HepG2 (cell line): Measurements from ENCODE around the gene GLRA1. TPM values are rescaled to one million over a fixed set of nuclear protein-coding genes. Genes with fewer than 3 reads are reported as not detected.

Experiments
- CREBL2 ChIP-seq: sonication (generic); formaldehyde crosslinking; IDR thresholded peaks from 2 replicates; pipeline ENCODE4 v1.8.1; 2023; ENCODE audit warnings: missing genetic modification reagents, mild to moderate bottlenecking, borderline replicate concordance
- CREM ChIP-seq, 2 experiments: sonication (generic) in 1 of 2; formaldehyde crosslinking in 1 of 2; IDR thresholded peaks; 2 replicates each; pipeline versions ENCODE4 v1.4.0 to v1.6.1; 2016 to 2020; ENCODE audit warnings: antibody characterized with exemption in 1 of 2, mild to moderate bottlenecking in 1 of 2, missing genetic modification reagents in 1 of 2
- DPF2 ChIP-seq: sonication (generic); formaldehyde crosslinking; IDR thresholded peaks from 2 replicates; pipeline ENCODE4 v1.4.0; 2020; ENCODE audit warnings: mild to moderate bottlenecking, low read depth, missing genetic modification reagents, borderline replicate concordance
- KLF6 ChIP-seq: IDR thresholded peaks from 2 replicates; pipeline ENCODE4 v1.8.0; 2016; ENCODE audit warnings: missing biosample characterization, missing genetic modification reagents
- NR1H2 ChIP-seq: sonication (generic); formaldehyde crosslinking; IDR thresholded peaks from 2 replicates; pipeline ENCODE4 v1.8.1; 2022; ENCODE audit warnings: low read depth, missing genetic modification reagents, borderline replicate concordance
- NR2F2 ChIP-seq: IDR thresholded peaks from 2 replicates; pipeline ENCODE4 v1.6.1; 2012; ENCODE audit warnings: low read depth, inconsistent platforms, borderline replicate concordance
- TFE3 ChIP-seq: IDR thresholded peaks from 2 replicates; pipeline ENCODE4 v1.6.1; 2016
- WIZ ChIP-seq: sonication (generic); formaldehyde crosslinking; IDR thresholded peaks from 2 replicates; pipeline ENCODE4 v1.5.1; 2020; ENCODE audit warnings: mild to moderate bottlenecking, missing genetic modification reagents
- YY1 ChIP-seq: IDR thresholded peaks from 2 replicates; pipeline ENCODE4 v1.6.1; 2011; ENCODE audit warnings: low read length, low read depth, moderate library complexity, mild to moderate bottlenecking; ENCODE audit not compliant: insufficient read depth, insufficient replicate concordance
- ZMAT3 ChIP-seq: sonication (generic); formaldehyde crosslinking; conservative IDR thresholded peaks from 2 replicates; pipeline ENCODE4 v1.7.0; 2021; ENCODE audit warnings: missing genetic modification reagents
- ZMYM3 ChIP-seq: sonication (generic); formaldehyde crosslinking; IDR thresholded peaks from 2 replicates; pipeline ENCODE4 v1.5.1; 2020; ENCODE audit warnings: mild to moderate bottlenecking, missing genetic modification reagents
- ZSCAN9 ChIP-seq: IDR thresholded peaks from 2 replicates; pipeline ENCODE4 v1.6.1; 2016; ENCODE audit warnings: borderline replicate concordance
- polyA plus RNA-seq, 8 experiments: library from polyadenylated mRNA; depleted of rRNA in 3 of 8; stranded (reverse) in 7 of 8; unstranded in 1 of 8; fragments of >200 nt; fragmentation: Illumina TruSeq in 4 of 8; extraction: Trizol in 4 of 8; gene quantifications; 2 replicates each; pipeline versions ENCODE4 v1.2.1 to v1.2.3, GENCODE V29; 2011 to 2016; ENCODE audit warnings: low read depth in 4 of 8, missing spikeins in 1 of 8, mixed read lengths in 1 of 8; ENCODE audit not compliant: insufficient read depth in 1 of 8
- total RNA-seq, 5 experiments: library from RNA; depleted of rRNA; stranded (reverse); fragments of >200 nt; fragmentation: Illumina TruSeq; extraction: Trizol; gene quantifications; 2 replicates each; pipeline ENCODE4 v1.2.3, GENCODE V29; 2016; ENCODE audit warnings: low read depth in 1 of 5
- TF ChIP-seq, protein P1 (sequence below): IDR thresholded peaks from 2 replicates; pipeline ENCODE4 v1.6.1; 2012; ENCODE audit warnings: low read length, improper control_type of control experiment
- TF ChIP-seq, protein P2 (sequence below): sonication (generic); formaldehyde crosslinking; IDR thresholded peaks from 2 replicates; pipeline ENCODE4 v1.5.1; 2020; ENCODE audit warnings: missing genetic modification reagents, mild to moderate bottlenecking, borderline replicate concordance
- TF ChIP-seq, protein P3 (sequence below): sonication (generic); formaldehyde crosslinking; IDR thresholded peaks from 2 replicates; pipeline ENCODE4 v1.4.0; 2020; ENCODE audit warnings: missing genetic modification reagents, borderline replicate concordance

Gene GLRA1
- total and polyA plus RNA-seq, 2 of the 13 experiments (the other 11 are each of a cell fraction or from before 2014, with no cell fraction given): not detected

DNA sequence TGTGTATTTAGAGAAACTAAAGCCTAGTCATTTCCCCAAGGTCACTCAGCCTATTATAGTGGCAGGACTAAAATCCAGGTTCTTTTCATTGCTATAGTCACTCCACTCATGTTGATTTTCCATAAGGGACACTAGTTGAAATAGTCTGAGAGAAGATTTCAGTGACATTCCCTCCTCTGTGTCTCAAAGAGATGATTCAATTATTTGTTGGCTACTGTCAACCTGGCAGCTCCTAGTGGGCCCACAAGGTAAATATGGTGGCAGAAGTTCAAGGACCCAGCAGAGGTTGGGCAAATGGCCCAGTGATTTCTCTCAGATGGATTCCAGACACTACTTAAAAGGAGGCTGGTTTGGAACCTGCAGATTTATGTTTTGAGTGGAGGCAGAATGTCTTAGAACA lies 104.8 kb downstream of the GLRA1 start (continued):
- TF ChIP-seq, protein P1, sequence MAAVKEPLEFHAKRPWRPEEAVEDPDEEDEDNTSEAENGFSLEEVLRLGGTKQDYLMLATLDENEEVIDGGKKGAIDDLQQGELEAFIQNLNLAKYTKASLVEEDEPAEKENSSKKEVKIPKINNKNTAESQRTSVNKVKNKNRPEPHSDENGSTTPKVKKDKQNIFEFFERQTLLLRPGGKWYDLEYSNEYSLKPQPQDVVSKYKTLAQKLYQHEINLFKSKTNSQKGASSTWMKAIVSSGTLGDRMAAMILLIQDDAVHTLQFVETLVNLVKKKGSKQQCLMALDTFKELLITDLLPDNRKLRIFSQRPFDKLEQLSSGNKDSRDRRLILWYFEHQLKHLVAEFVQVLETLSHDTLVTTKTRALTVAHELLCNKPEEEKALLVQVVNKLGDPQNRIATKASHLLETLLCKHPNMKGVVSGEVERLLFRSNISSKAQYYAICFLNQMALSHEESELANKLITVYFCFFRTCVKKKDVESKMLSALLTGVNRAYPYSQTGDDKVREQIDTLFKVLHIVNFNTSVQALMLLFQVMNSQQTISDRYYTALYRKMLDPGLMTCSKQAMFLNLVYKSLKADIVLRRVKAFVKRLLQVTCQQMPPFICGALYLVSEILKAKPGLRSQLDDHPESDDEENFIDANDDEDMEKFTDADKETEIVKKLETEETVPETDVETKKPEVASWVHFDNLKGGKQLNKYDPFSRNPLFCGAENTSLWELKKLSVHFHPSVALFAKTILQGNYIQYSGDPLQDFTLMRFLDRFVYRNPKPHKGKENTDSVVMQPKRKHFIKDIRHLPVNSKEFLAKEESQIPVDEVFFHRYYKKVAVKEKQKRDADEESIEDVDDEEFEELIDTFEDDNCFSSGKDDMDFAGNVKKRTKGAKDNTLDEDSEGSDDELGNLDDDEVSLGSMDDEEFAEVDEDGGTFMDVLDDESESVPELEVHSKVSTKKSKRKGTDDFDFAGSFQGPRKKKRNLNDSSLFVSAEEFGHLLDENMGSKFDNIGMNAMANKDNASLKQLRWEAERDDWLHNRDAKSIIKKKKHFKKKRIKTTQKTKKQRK: no peak
- peak; percentile 16 for TF ChIP-seq YY1
- no peak for TF ChIP-seq CREBL2 (CRISPR knock-in tag)
- TF ChIP-seq ZSCAN9 (CRISPR knock-in tag): no peak
- TF ChIP-seq DPF2 (CRISPR knock-in tag): peak; percentile 74
- TF ChIP-seq, protein P2, sequence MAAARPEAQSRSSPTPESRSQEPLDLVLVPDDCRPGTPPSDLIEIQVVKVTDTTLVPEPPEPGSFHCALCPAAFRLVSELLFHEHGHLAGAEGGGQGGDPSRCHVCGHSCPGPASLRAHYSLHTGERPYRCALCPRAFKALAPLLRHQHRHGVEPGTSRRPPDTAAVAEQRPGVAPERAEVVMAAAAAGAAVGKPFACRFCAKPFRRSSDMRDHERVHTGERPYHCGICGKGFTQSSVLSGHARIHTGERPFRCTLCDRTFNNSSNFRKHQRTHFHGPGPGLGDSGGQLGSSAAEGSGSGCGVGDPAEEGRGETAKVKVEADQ (CRISPR knock-in tag): peak; percentile 46; the same call in 1 of the 2 replicates
- no peak for TF ChIP-seq KLF6 (CRISPR knock-in tag)
- TF ChIP-seq NR1H2 (CRISPR knock-in tag): no peak
- TF ChIP-seq, protein P3, sequence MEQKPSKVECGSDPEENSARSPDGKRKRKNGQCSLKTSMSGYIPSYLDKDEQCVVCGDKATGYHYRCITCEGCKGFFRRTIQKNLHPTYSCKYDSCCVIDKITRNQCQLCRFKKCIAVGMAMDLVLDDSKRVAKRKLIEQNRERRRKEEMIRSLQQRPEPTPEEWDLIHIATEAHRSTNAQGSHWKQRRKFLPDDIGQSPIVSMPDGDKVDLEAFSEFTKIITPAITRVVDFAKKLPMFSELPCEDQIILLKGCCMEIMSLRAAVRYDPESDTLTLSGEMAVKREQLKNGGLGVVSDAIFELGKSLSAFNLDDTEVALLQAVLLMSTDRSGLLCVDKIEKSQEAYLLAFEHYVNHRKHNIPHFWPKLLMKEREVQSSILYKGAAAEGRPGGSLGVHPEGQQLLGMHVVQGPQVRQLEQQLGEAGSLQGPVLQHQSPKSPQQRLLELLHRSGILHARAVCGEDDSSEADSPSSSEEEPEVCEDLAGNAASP (CRISPR knock-in tag): peak; percentile 52; the same call in 1 of the 2 replicates
- peak; percentile 90 for TF ChIP-seq NR2F2
- TF ChIP-seq CREM (IDR thresholded peaks at IDR 0.05): peak; percentile 78
- TF ChIP-seq CREM (CRISPR knock-in tag; IDR thresholded peaks at IDR 0.05): no peak
- no peak for TF ChIP-seq ZMYM3 (CRISPR knock-in tag)
- no peak for TF ChIP-seq ZMAT3 (CRISPR knock-in tag)
- TF ChIP-seq WIZ (CRISPR knock-in tag): no peak
- TF ChIP-seq TFE3 (CRISPR knock-in tag): no peak
